Endothelial cell of umbilical vein (primary cell): ENCODE measurements around the gene CHCHD10. TPM values are rescaled to one million over a fixed set of nuclear protein-coding genes. Genes with fewer than 3 reads are reported as not detected.

Source experiments
- BruUV-seq: library from RNA; stranded (reverse); fragments of 400-500 nt; replicated peaks from 2 replicates; lab custom pipeline; 2021; lab: Mats Ljungman, UMichigan
- CTCF ChIA-PET: fragments of 300-600, 350-600 bp; sonication (Branson Sonifier 250); formaldehyde crosslinking; loops from one replicate; lab custom pipeline; 2021; ENCODE audit warnings: antibody characterized with exemption, inconsistent platforms; lab: Charles Lee
- POLR2A ChIA-PET: fragments of 300-600, 350-600 bp; sonication (Branson Sonifier 250); formaldehyde crosslinking; loops from one replicate; lab custom pipeline; 2021; ENCODE audit warnings: antibody characterized with exemption, inconsistent platforms; lab: Charles Lee
- DNase-seq: peaks from one replicate; pipeline ENCODE4 v3.0.0-alpha.2; 2011; ENCODE audit warnings: low read depth, low spot score
- FAIRE-seq: peaks from 2 replicates; lab custom pipeline; 2011; peaks lifted over from hg19 to GRCh38; lab: Jason Lieb, UNC
- H2AFZ ChIP-seq: 2 replicates; pipeline ENCODE4 v1.6.0; 2012; ENCODE audit warnings: low read depth, low read length, control low read depth, inconsistent platforms
- H3K27ac ChIP-seq: 2 replicates; pipeline ENCODE4 v1.5.1; 2011; ENCODE audit warnings: low read depth, mild to moderate bottlenecking, control low read depth, low read length, moderate library complexity; ENCODE audit not compliant: insufficient read depth
- H3K27me3 ChIP-seq, 2 experiments: 2 replicates each; pipeline versions ENCODE4 v1.6.0 to v1.6.1; 2011; ENCODE audit warnings: low read length in 2 of 2, mixed read lengths in 1 of 2; ENCODE audit not compliant: control insufficient read depth in 2 of 2, insufficient read depth in 2 of 2
- H3K36me3 ChIP-seq, 2 experiments: 2 replicates in 1 of 2; 3 replicates in 1 of 2; pipeline ENCODE4 v1.5.1; 2011; ENCODE audit warnings: low read length in 2 of 2, mild to moderate bottlenecking in 1 of 2, moderate library complexity in 1 of 2; ENCODE audit not compliant: control insufficient read depth in 2 of 2, insufficient read depth in 2 of 2; ENCODE audit errors: extremely low read depth in 1 of 2
- H3K4me1 ChIP-seq: 3 replicates; pipeline ENCODE4 v1.5.1; 2011; ENCODE audit warnings: mild to moderate bottlenecking, low read length; ENCODE audit not compliant: control insufficient read depth, insufficient read depth; ENCODE audit errors: extremely low read depth
- H3K4me2 ChIP-seq: 2 replicates; pipeline ENCODE4 v1.6.1; 2011; ENCODE audit warnings: low read length, control low read depth, mixed read lengths; ENCODE audit not compliant: insufficient read depth
- H3K4me3 ChIP-seq, 3 experiments: fragments of 200-600 bp in 1 of 3; sonication (generic), shearing (Covaris generic) in 1 of 3; replicated peaks in 1 of 3; 2 replicates each; pipeline ENCODE4 v1.5.1; 2011 to 2016; ENCODE audit warnings: control low read depth in 3 of 3, low read length in 3 of 3, mild to moderate bottlenecking in 2 of 3, inconsistent platforms in 1 of 3, low read depth in 1 of 3, moderate library complexity in 1 of 3; ENCODE audit not compliant: insufficient read depth in 1 of 3
- H3K79me2 ChIP-seq: 2 replicates; pipeline ENCODE4 v1.6.0; 2012; ENCODE audit warnings: low read length, inconsistent platforms; ENCODE audit not compliant: control insufficient read depth, insufficient read depth
- H3K9ac ChIP-seq: replicated peaks from 2 replicates; pipeline ENCODE3; 2011; ENCODE audit warnings: low read length, control low read depth; ENCODE audit not compliant: insufficient read depth; ENCODE audit errors: extremely low read depth
- H3K9me1 ChIP-seq: replicated peaks from 3 replicates; pipeline ENCODE4 v1.6.0; 2011; ENCODE audit warnings: mild to moderate bottlenecking, low read length; ENCODE audit not compliant: control insufficient read depth, insufficient read depth; ENCODE audit errors: extremely low read depth
- H3K9me3 ChIP-seq: replicated peaks from 2 replicates; pipeline ENCODE4 v1.5.1; 2012; ENCODE audit warnings: low read length, inconsistent platforms; ENCODE audit not compliant: control insufficient read depth, insufficient read depth
- H4K20me1 ChIP-seq: replicated peaks from 2 replicates; pipeline ENCODE3; 2011; ENCODE audit warnings: mild to moderate bottlenecking, low read length; ENCODE audit not compliant: control insufficient read depth, insufficient read depth; ENCODE audit errors: extremely low read depth
- CTCF ChIP-seq, 2 donors: IDR thresholded peaks; 1 replicate in 1 of 2; 2 replicates in 1 of 2; pipeline ENCODE4 v1.5.1; 2011; ENCODE audit warnings: low read length in 2 of 2, mild to moderate bottlenecking in 2 of 2, moderate library complexity in 2 of 2, control low read depth in 1 of 2, inconsistent platforms in 1 of 2, low read depth in 1 of 2; ENCODE audit not compliant: insufficient read depth in 1 of 2; ENCODE audit errors: extremely low read depth in 1 of 2
- EZH2 ChIP-seq: IDR thresholded peaks from 2 replicates; pipeline ENCODE4 v1.6.1; 2012; ENCODE audit warnings: borderline replicate concordance, low read depth, mild to moderate bottlenecking, moderate library complexity, low read length, inconsistent platforms; ENCODE audit not compliant: severe bottlenecking
- FOS ChIP-seq: IDR thresholded peaks from 2 replicates; pipeline ENCODE4 v1.6.1; 2011; ENCODE audit warnings: mild to moderate bottlenecking, low read length, moderate library complexity, borderline replicate concordance; ENCODE audit not compliant: insufficient read depth
- GATA2 ChIP-seq: IDR thresholded peaks from 2 replicates; pipeline ENCODE4 v1.7.0; 2011; ENCODE audit warnings: low read depth, mild to moderate bottlenecking, moderate library complexity, mixed read lengths, low read length; ENCODE audit not compliant: insufficient read length, insufficient read depth
- JUN ChIP-seq: IDR thresholded peaks from 2 replicates; pipeline ENCODE4 v1.6.1; 2011; ENCODE audit warnings: borderline replicate concordance, low read depth; ENCODE audit not compliant: insufficient read length, insufficient read depth
- MAX ChIP-seq: IDR thresholded peaks from 2 replicates; pipeline ENCODE4 v1.6.1; 2011; ENCODE audit not compliant: insufficient read depth, insufficient read length
- MYC ChIP-seq: IDR thresholded peaks from one replicate; pipeline ENCODE4 v1.6.1; 2011; ENCODE audit warnings: mild to moderate bottlenecking, low read depth, low read length
- POLR2A ChIP-seq: IDR thresholded peaks from 2 replicates; pipeline ENCODE4 v1.6.1; 2012; ENCODE audit warnings: low read depth, mild to moderate bottlenecking, control low read depth, low read length
- POLR2AphosphoS5 ChIP-seq: IDR thresholded peaks from 2 replicates; pipeline ENCODE4 v1.6.1; 2012; ENCODE audit warnings: low read depth, mild to moderate bottlenecking, control low read depth, low read length, moderate library complexity; ENCODE audit not compliant: insufficient read depth
- dilution Hi-C: fragments of 300-500 bp; cut with MboI; formaldehyde crosslinking; loops from one replicate; pipeline ENCODE4 v1.15.0; 2019; ENCODE audit warnings: low sequenced_read_pairs; ENCODE audit not compliant: extremely low pct_ligation_motif_present
- intact Hi-C: fragments of 100-400 bp; cut with micrococcal nuclease; formaldehyde crosslinking; loops from one replicate; pipeline ENCODE4 v1.10.0; 2022
- polyA plus RNA-seq, 4 experiments: library from polyadenylated mRNA; depleted of rRNA in 3 of 4; stranded (reverse) in 3 of 4; unstranded in 1 of 4; fragments of >200 nt; gene quantifications; 2 replicates each; pipeline versions ENCODE4 v1.2.1 to v1.2.3, GENCODE V29; 2011 to 2012; ENCODE audit warnings: missing spikeins in 1 of 4
- total RNA-seq: library from RNA; stranded (reverse); gene quantifications from 2 replicates; pipeline ENCODE4 v1.2.3, GENCODE V29; 2021

Gene CHCHD10
- total and polyA plus RNA-seq, 2 donors (not counting 3 experiments of a cell fraction or from before 2014, with no cell fraction given) = 28.1 to 75.6 TPM

- ChIA-PET POLR2A (no interaction called here), CTCF (interaction anchor here (0.9 to 2.9 kb wide), 7 partner anchors 10 to 61 kb away, joined by 3 to 10 read pairs (median 6); partner anchors contain the start of gene MMP11)
- Histone ChIP-seq H3K4me1 (peaks cover 13% of the 10 kb centered on the region), H3K9ac (no peak overlapping the region), H3K27me3 (no peaks in the 10 kb centered on the region), H3K36me3 (peaks cover 0 to 15% of the 10 kb centered on the region in 2 experiments), H2AFZ (no peak overlapping the region), H3K27ac (no peak overlapping the region), H3K9me3 (no peaks in the 10 kb centered on the region), H3K9me1 (no peaks in the 10 kb centered on the region), H3K4me2 (no peak overlapping the region), H3K79me2 (peaks cover 57% of the 10 kb centered on the region), H3K4me3 (no peak overlapping the region), H4K20me1 (peaks cover 2% of the 10 kb centered on the region)
- dilution Hi-C loops = no loop called here
- no peak for FAIRE-seq
- DNase-seq = no peak
- intact Hi-C loops = loop anchor here (5.0 kb wide), 1 partner anchor 48 kb away; the partner anchor contains the start of gene DERL3
- TF ChIP-seq MAX = no peak
- no peak for TF ChIP-seq CTCF (IDR thresholded peaks at IDR 0.05; ENCODE audit: extremely low read depth in 1 of 2, insufficient read depth in 1 of 2, low read depth in 1 of 2, low read length in 2 of 2)
- no peak for TF ChIP-seq JUN
- no peak for TF ChIP-seq EZH2
- no peak for TF ChIP-seq FOS
- TF ChIP-seq POLR2A = no peak
- TF ChIP-seq MYC = no peak
- TF ChIP-seq POLR2AphosphoS5 = no peak
- no peak for TF ChIP-seq GATA2
- BruUV-seq = no TSS peak
Observed at GRCh38 chr22:23789121-23789520, 21.3 kb upstream of the CHCHD10 start.
